Spleen (tissue), 11 donors: ENCODE data around the gene MICALL2. TPM values are rescaled to one million over a fixed set of nuclear protein-coding genes. Genes with fewer than 3 reads are reported as not detected.
A peak's percentile ranks its signal among the peaks of the same experiment; 100 is the strongest.

Experiments
- DNase-seq: peaks from one replicate; pipeline ENCODE4 v3.0.0-alpha.2; 2020
- H3K27ac ChIP-seq, 8 donors: fragments of 200-600 bp; sonication (generic) in 7 of 8; 1 replicate in 4 of 8; 2 replicates in 4 of 8; pipeline versions ENCODE4 v1.5.0 to v1.8.0; 2016 to 2021; ENCODE audit warnings: inconsistent platforms in 4 of 8, mild to moderate bottlenecking in 4 of 8, moderate library complexity in 1 of 8
- H3K27me3 ChIP-seq, 7 donors: fragments of 200-600 bp; sonication (generic) in 6 of 7; replicated peaks in 1 of 7; 1 replicate in 4 of 7; 2 replicates in 3 of 7; pipeline versions ENCODE4 v1.5.0 to v1.8.0; 2016 to 2021; ENCODE audit warnings: inconsistent platforms in 3 of 7, mild to moderate bottlenecking in 1 of 7
- H3K36me3 ChIP-seq, 6 donors: fragments of 200-600 bp; sonication (generic) in 5 of 6; 1 replicate in 4 of 6; 2 replicates in 2 of 6; pipeline versions ENCODE4 v1.5.0 to v1.8.0; 2016 to 2021; ENCODE audit warnings: inconsistent platforms in 2 of 6
- H3K4me1 ChIP-seq, 6 donors: fragments of 200-600 bp; sonication (generic) in 5 of 6; 1 replicate in 3 of 6; 2 replicates in 3 of 6; pipeline versions ENCODE4 v1.5.0 to v1.8.0; 2016 to 2021; ENCODE audit warnings: inconsistent platforms in 3 of 6
- H3K4me3 ChIP-seq, 8 donors: fragments of 200-600 bp; sonication (generic) in 7 of 8; 1 replicate in 4 of 8; 2 replicates in 4 of 8; pipeline versions ENCODE4 v1.5.0 to v1.8.0; 2016 to 2021; ENCODE audit warnings: inconsistent platforms in 4 of 8, mild to moderate bottlenecking in 4 of 8, moderate library complexity in 2 of 8
- H3K9me3 ChIP-seq, 8 donors: fragments of 200-600 bp; sonication (generic) in 7 of 8; 1 replicate in 4 of 8; 2 replicates in 4 of 8; pipeline versions ENCODE4 v1.5.0 to v1.8.0; 2016 to 2021; ENCODE audit warnings: inconsistent platforms in 4 of 8
- CTCF ChIP-seq, 11 experiments: fragments of 200-600 bp in 7 of 11; fragments of 450-650 bp in 4 of 11; sonication (generic) in 4 of 11; IDR thresholded peaks in 8 of 11; conservative IDR thresholded peaks in 3 of 11; 1 replicate in 7 of 11; 2 replicates in 4 of 11; pipeline versions ENCODE4 v1.4.0 to v1.8.0; 2016 to 2021; ENCODE audit warnings: antibody characterized with exemption in 11 of 11, inconsistent platforms in 4 of 11, mild to moderate bottlenecking in 1 of 11
- POLR2A ChIP-seq, 3 donors: fragments of 450-650 bp; IDR thresholded peaks; one replicate each; pipeline ENCODE4 v1.5.1; 2017; ENCODE audit warnings: antibody characterized with exemption in 3 of 3, mild to moderate bottlenecking in 1 of 3
- POLR2AphosphoS5 ChIP-seq, 3 donors: sonication (generic); formaldehyde crosslinking; IDR thresholded peaks; one replicate each; pipeline ENCODE4 v1.5.1; 2017; ENCODE audit warnings: antibody characterized with exemption in 3 of 3
- WGBS, 5 donors: extraction: QIAGEN DNeasy Blood & Tissue Kit in 3 of 5; methylation state at CpG; one replicate each; pipeline versions ENCODE4 v1.1.5 to v1.1.7; 2013 to 2018; 5-methylcytosine and 5-hydroxymethylcytosine counted together
- intact Hi-C: fragments of 100-400 bp; cut with DNase I; formaldehyde crosslinking; loops from one replicate; pipeline ENCODE4 v1.15.0; 2023; ENCODE audit warnings: low total_unique reads
- polyA plus RNA-seq, 3 donors: library from polyadenylated mRNA; stranded (reverse); fragments of 200-250 nt; gene quantifications; one replicate each; pipeline ENCODE4 v1.2.1, GENCODE V29; 2013
- total RNA-seq, 7 donors: library from RNA; depleted of rRNA in 3 of 7; stranded (reverse); fragments of >200 nt in 3 of 7; fragmentation: NEBNext Ultra II Directional in 4 of 7; extraction: Animal tissue kit (Norgen Biotek cat#: 25700) in 4 of 7; gene quantifications; one replicate each; pipeline versions ENCODE4 v1.1.0 to v1.2.1, GENCODE V29; 2016 to 2021
- donor health status: healthy with polysubstance abuse.
- donor health status: DM: no; HTN: no; CAD: no; lungs with moderate emphysema.
- donor health status: DM: no; HTN: no; CAD: no.
- donor health status: Bipolar disorder and iron deficiency.
- donor health status: healthy.
- donor health status: DM: no; HTN: no; CAD: no.
- donor health status: DM: yes; HTN: yes; CAD: no.

Gene MICALL2
- total and polyA plus RNA-seq, 10 donors, result 36.3 to 361 (median 96.7) TPM

GRCh38 chr7:1503816-1504775 is 44.8 kb upstream of the MICALL2 start, which contains the start of gene INTS1:
INTS1 (minus strand) TSS chr7:1504389; CDS start chr7:1503960, 429 bp downstream.
- Histone ChIP-seq H3K27ac (peak within 1 kb of the TSS in 7 of 8 donors; percentile 65 to 88 (median 75)), H3K9me3 (no peaks in the 10 kb centered on the region), H3K4me1 (peaks cover 16 to 66% (median 52%) of the 10 kb centered on the region in 6 donors), H3K36me3 (peaks cover 0 to 40% (median 35%) of the 10 kb centered on the region in 6 donors), H3K27me3 (peaks cover 0 to 5% (median 0%) of the 10 kb centered on the region in 7 donors), H3K4me3 (peak within 1 kb of the TSS; percentile 98 to 100 (median 100))
- TF ChIP-seq CTCF (IDR thresholded peaks at IDR 0.05 in 8 of 11, conservative IDR thresholded peaks at IDR 0.05 in 3 of 11) (peak; percentile 50 to 98 (median 95)), POLR2AphosphoS5 (IDR thresholded peaks at IDR 0.05) (peak; percentile 92 to 95 (median 93)), POLR2A (IDR thresholded peaks at IDR 0.05) (peak in 1 of 3 donors; percentile 5)
- intact Hi-C loops, result no loop called here
- peak; percentile 98 for DNase-seq
- WGBS, 5 donors, result 1 to 2% (median 1%) methylated on average over 31 to 118 of the region's 118 CpGs

- peak overlapping the region in 2 of 8 donors; percentile 84 to 88 for H3K27ac ChIP-seq
- H3K9me3 ChIP-seq, result no peaks in the 10 kb centered on the region
- DNase-seq, result peak; percentile 81
- peaks cover 16 to 66% (median 52%) of the 10 kb centered on the region in 6 donors for H3K4me1 ChIP-seq
- TF ChIP-seq CTCF (IDR thresholded peaks at IDR 0.05 in 8 of 11, conservative IDR thresholded peaks at IDR 0.05 in 3 of 11) (no peak), POLR2A (IDR thresholded peaks at IDR 0.05) (no peak), POLR2AphosphoS5 (IDR thresholded peaks at IDR 0.05) (no peak)
- 30 to 48% (median 34%) methylated on average over 8 to 24 of the region's 24 CpGs for WGBS, 5 donors
- peaks cover 0 to 47% (median 40%) of the 10 kb centered on the region in 6 donors for H3K36me3 ChIP-seq
- H3K27me3 ChIP-seq, result peaks cover 0 to 5% (median 0%) of the 10 kb centered on the region in 7 donors
- intact Hi-C loops, result no loop called here
- H3K4me3 ChIP-seq, result peak overlapping the region; percentile 98 to 100 (median 100)
Observed at GRCh38 chr7:1503390-1503789, 44.1 kb upstream of the MICALL2 start.

DNA sequence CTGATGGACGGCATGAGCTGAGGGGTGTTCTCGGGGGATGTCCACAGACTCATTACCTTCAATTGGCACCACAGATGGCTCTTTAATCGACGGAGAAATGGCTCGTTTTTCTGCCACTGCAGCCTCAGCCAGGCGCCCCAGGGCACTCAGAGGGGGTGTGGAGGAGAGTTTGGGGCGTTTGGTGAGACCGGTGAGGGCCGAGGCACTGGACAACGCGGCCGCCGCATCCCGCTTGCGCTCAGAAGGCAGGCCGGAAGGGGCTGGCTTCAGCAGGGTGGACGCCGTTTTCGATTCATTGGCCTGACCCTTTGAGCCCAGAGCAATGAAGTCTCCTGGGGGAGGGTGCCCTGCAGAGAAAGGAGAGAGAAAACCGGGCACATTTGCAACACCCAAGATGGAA is 43.6 kb upstream of the MICALL2 start:
- TF ChIP-seq POLR2A (IDR thresholded peaks at IDR 0.05) (no peak), POLR2AphosphoS5 (IDR thresholded peaks at IDR 0.05) (no peak), CTCF (IDR thresholded peaks at IDR 0.05 in 8 of 11, conservative IDR thresholded peaks at IDR 0.05 in 3 of 11) (no peak)
- intact Hi-C loops, result no loop called here
- peaks cover 16 to 65% (median 52%) of the 10 kb centered on the region in 6 donors for H3K4me1 ChIP-seq
- DNase-seq, result peak; percentile 77
- WGBS, 5 donors, result 85 to 92% (median 91%) methylated on average over 20 of the region's 20 CpGs
- H3K36me3 ChIP-seq, result peaks cover 0 to 52% (median 46%) of the 10 kb centered on the region in 6 donors
- peak overlapping the region in 7 of 8 donors; percentile 98 to 100 (median 100) for H3K4me3 ChIP-seq
- no peak overlapping the region for H3K27ac ChIP-seq
- no peaks in the 10 kb centered on the region for H3K9me3 ChIP-seq
- H3K27me3 ChIP-seq, result peaks cover 0 to 5% (median 0%) of the 10 kb centered on the region in 7 donors
